HG03469 (cell line): ENCODE data around the gene LYRM7.
"Not testable (repeated sequence)": the region's sequence is repeated elsewhere in the genome, so short reads cannot be mapped to it uniquely, and the experiment has no call there.

Source experiments
- ATAC-seq: cut with Tn5 transposase; IDR thresholded peaks from one replicate; pipeline ENCODE4 v1.9.1; 2021; ENCODE audit warnings: mild to moderate bottlenecking, moderate library complexity, moderate number of reproducible peaks; ENCODE audit not compliant: unreplicated experiment

The LYRM7 gene

DNA sequence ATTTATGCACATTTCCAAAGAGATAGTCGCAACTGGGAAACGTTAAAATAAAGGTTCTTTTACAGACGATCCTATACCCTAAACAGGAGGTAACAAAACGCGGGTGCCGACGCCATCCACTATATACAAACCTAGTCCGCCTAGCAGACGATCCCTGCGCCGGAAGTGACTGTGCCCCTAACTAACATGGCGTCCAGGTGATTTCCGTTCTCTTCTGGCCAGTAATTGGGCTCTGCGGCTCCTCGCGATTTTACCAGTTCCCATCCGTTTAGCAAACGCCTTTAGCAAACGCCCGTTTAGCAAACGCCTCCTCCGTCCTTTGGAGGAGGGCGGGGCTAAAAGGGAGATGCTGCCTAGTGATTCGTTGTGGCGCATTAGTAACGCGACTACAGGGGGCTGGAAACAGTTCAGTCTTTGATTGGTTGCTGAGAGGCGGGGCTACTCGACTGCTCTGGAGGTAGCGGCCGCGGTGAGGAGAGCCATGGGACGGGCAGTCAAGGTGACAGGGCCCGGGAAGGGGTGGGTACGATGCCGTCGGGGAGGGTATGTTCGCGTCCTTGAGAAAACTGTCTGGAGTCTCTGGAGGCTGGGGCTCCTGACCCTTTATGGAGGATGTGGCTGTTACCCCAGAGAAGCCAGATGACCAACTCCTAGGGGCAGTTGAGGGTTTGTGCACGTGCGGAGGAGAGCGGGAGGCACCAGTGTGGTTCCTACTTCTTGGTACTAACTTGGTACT, at the start of gene LYRM7:
Gene LYRM7, plus strand, starts transcription at position 405 of the 736 bp plus-strand sequence. Its CDS starts 77 bp downstream, at position 482.
- peak; percentile 96 for ATAC-seq

DNA sequence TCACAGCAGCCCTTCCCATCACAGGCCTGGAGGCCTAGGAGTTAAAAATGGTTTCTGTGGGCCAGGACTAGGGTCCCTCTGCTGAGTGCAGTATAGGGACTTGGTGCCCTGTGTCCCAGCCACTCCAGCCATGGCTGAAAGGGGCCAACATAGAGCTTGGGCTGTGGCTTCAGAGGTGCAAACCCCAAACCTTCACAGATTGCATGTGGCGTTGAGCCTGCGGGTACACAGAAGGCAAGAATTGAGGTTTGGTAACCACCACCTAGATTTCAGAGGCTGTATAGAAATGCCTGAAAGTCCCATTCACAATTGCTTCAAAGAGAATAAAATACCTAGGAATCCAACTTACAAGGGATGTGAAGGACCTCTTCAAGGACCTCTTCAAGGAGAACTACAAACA, 43.5 kb upstream of the LYRM7 start:
- ATAC-seq: not testable (repeated sequence)

DNA sequence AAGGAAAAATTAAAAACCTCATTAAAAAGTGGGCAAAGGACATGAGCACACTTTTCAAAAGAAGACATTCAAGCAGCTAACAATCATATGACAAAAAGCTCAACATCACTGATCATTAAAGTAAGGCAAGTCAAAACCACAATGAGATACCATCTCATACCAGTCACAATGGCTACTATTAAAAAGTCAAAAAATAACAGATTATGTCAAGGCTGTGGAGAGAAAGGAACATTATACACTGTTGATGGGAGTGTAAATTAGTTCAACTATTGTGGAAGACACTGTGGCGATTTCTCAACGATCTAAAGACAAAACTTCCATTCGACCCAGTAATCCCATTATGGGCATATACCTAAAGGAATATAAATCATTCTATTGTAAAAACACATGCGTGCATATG, 41.4 kb upstream of the LYRM7 start:
- ATAC-seq: no peak

DNA sequence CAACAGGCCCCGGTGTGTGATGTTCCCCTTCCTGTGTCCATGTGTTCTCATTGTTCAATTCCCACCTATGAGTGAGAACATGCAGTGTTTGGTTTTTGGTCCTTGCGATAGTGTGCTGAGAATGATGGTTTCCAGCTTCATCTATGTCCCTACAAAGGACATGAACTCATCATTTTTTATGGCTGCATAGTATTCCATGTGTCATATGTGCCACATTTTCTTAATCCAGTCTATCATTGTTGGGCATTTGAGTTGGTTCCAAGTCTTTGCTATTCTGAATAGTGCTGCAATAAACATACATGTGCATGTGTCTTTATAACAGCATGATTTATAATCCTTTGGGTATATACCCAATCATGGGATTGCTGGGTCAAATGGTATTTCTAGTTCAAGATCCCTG, 37.7 kb upstream of the LYRM7 start:
- ATAC-seq: not testable (repeated sequence)

DNA sequence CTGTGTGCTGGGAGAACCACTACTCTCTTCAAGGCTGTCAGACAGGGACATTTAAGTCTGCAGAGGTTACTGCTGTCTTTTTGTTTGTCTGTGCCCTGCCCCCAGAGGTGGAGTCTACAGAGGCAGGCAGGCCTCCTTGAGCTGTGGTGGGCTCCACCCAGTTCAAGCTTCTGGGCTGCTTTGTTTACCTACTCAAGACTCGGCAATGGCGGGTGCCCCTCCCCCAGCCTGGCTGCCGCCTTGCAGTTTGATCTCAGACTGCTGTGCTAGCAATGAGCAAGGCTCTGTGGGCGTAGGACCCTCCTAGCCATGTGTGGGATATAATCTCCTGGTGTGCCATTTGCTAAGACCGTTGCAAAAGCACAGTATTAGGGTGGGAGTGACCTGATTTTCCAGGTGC, 32.3 kb upstream of the LYRM7 start:
- not testable (repeated sequence) for ATAC-seq

DNA sequence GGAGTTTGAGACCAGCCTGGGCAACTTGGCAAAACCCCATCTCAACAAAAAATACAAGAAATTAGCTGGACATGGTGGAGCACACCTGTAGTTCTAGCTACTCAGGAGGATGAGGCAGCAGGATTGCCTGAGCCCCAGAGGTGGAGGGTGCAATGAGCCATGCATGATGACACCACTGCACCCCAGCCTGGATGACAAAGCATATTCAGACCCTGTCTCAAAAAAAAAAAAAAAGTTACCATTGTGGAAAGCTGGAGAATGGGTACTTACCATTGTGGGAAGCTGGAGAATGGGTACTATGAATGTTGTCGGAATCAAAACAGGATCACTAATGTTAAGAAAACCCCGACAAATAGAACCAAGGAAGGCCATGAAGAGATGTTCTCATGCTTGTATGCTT, 31.4 kb upstream of the LYRM7 start:
- ATAC-seq: no peak

DNA sequence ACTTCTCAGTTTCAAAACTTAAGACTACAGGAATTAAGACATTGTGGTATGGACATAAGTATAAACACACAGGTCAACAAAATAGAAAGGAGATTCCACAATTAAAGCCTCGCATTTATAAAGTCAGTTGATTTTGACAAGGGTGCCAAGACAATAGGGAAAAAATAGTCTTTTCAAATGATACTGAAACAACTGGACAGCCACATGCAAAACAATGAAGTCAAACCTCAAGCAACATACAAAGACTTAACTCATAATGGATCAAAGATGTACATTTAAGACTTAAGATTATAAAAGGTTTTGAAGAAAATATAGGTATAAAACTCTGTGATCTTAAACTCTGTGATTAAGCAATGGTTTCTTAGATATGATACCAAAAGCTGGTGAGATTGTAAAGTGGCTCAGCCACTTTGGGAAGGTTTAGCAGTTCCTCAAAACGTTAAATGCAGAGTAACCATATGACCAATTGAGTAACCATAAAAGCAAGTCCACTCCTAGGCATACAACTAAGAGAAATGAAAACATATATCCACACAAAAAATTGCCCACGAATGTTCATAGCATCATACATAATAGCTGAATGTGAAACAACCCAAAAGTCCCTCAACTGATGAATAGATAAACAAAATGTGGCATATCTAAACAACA, 27.6 kb upstream of the LYRM7 start:
- no peak for ATAC-seq

DNA sequence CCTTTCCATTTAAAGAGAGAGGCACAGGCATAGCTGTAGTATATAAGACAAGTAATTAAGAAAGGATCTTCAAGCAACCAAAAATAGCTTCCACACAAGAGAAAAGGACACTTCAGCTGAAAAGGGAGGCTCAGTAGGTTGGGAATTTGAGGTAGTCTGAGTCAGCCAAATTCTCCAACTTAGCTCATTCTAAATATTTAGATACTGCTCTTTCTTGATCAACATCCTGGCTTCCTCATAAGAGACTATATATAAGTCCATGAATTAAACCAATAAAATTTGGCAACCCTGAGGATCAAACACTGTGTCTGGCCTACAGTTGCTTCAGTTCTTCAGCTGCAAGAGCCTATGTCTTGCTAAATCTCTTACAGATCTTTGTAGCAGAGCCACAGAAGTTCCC, 23.5 kb upstream of the LYRM7 start:
- no peak for ATAC-seq

DNA sequence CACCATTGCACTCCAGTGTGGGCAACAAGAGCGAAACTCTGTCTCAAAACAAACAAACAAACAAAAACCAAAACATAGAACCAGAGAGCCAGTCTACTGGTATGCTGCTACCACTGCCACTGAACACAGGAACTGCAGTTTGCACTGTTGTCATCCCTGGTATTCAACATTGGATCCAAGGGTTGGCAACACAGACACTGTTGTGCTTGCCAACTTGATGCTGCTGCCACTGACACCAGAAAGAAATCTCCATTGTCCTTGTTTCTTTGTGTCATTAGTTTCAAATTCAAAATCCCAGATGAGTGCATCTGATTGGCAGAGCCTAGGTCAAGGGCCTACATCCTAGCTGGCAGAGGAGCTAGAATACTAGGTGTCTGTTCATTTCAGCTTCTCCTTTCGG, 21.9 kb upstream of the LYRM7 start:
- ATAC-seq: no peak

DNA sequence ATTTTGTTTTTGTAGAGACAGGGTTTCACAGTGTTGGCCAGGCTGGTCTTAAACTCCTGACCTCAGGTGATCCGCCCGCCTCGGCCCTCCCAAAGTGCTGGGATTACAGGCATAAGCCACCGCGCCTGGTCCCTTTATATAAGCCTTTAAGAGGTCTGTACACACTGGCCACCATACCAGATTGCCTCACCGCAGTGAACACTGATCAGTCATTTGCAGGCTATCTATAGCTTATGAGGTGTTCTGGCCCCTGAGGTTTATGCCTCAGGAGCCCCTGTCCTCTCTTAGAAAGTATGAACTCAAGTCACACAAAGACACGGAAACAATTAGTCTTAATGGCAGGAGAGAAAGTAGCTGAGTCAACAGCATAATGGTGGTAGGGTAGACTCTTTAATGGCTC, 20.3 kb upstream of the LYRM7 start:
- no peak for ATAC-seq

DNA sequence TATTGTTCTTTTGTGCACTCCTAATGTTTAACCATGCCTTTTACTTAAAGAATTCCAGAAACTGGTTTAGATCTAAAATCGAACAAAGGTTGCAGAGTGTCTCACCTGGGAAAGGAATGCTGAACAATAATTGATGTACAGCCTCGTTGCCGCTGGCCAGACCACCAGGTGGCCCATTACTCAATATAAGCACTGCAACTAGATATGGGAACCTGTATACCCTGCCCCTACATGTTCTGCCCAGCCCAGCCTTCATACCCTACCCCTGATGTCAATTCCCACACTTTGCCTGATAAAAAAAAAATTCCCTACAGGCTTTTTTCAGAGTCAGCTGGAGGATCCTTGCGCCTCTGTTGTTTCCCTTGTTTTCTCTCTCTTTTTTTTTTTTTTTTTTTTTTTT, 19.5 kb upstream of the LYRM7 start:
- ATAC-seq: no peak

DNA sequence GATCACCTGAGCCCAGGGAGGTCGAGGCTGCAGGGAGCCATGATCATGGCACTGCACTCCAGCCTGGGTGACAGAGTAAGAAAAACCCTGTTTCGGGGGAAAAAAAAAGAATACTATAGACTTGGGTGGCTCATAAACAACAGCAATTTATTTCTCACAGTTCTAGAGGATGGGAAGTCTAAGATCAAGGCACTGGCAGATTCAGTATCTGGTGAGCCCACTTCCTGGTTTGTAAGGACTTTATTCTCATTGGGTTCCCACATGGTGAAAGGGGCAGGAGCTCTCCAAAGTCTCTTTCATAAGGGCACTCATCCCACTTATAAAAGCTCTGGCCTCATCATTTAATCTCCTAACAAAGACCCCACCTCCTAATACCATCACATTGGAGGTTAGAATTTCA, 14.4 kb upstream of the LYRM7 start:
- no peak for ATAC-seq

DNA sequence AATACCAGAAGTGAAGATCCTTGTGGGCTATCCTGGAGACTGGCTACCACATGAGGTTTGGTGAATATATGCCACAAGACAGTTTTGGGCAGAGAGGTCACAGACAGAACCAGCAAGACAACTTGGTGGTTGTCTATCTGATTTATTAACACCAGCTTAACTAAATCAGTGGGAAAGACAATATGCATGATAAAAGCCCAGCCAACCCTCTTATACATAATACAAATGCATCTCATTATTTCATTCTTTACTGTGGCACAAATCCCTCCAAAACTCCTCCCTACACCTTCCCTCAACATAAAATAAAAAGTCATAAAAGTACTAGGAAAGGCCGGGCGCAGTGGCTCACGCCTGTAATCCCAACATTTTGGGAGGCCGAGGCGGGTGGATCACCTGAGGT, 13.8 kb upstream of the LYRM7 start:
- ATAC-seq: no peak

DNA sequence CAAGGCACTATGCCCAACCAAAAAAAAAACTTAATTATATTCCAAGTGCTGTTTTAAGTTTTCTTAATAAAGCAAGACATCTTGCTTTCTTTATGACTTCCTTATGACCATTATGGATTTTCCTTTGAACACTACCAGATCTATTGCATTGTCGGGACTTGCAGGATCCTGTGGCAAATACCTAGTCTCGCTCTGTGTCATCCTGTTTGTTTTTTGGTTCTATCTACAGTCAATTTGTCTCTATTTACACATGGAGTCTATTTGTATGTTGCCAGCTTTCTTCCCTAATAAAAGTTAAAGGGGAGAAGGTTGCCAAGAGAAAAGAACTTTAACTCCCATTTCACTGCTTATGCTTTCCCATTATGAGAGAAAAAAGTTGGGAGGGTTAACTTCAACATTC, 10.6 kb upstream of the LYRM7 start:
- no peak for ATAC-seq

DNA sequence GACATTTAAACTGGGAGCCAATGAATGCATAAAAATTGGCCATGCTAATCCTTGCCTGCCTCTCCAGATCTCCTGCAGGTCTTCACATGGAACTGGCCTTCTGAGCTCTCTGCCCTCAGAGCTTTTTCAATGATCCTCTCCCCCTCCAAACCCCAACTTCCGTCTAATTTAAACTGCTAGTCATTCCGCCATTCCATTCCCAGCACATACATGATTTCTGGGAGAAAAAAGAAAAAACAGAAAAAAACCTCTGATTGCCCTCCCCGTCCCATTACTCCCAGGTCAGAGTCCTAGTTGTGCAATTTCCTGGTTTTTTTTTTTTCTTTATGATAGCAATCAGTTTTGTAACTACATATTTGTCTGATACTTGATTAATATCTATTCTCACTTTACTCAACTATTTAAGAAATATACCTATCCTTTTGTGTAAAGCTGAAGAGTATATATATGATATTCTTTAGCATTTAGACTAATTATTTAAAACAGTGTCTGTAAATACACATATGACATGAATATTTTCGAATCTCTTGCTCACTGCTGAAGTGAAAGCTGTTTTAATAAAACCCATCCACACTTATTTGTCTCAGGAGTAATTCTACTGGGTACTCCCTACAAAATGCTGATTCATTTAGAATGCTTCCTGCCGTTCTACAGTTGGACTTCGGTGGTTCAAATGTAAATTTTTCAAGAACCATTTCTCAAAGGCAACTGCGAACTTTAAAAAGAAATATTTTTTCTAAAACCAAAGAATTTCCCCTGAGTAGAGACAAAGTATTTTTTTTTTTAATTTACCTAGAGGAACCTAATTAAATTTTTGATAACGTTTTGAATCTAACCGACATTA, 7.2 kb upstream of the LYRM7 start:
- no peak for ATAC-seq

DNA sequence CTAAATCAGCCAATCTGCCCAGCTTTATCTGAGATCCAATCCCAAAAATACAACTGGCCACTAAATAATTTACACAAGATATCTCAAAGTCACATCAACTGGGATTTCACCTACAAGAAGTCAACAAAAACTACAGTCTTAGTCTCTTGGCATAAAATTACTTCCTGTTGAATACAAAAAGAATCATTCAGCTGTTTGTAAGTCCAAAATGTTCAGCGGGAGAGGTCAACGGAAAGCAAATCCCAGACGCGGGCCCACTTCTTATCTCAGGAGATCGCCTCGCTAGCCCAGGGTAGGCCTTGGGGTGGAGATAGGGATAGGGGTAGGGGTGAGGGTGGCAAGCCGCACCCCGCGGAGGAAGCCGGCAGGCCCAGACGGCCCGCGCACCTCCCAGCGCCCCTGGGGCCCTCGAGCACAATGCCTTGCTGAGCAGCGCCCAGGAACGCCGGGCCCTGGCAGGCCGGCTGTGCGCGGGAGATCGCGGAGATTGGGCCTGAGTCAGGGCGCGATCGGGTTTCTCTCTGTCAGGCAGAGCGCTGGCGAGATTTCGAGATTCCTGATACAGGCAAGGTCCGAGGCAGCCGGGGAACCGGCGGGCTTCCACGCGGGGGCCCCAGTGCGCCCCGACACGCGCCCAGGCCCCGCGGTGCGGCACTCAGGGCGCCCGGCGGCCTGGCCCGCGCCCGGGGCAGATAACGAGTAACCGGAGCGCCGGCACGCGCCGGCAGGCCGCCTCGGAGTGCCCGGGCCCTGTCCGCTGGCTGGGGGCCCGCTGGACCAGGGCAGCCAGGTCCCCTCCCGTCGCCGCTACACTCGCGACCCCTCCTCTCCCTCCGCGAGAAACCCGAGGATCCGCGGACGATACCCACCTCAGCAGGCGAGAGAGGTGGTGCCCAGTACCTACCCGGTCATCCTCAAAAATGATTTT, 6.3 kb upstream of the LYRM7 start:
- peak; percentile 51 for ATAC-seq

DNA sequence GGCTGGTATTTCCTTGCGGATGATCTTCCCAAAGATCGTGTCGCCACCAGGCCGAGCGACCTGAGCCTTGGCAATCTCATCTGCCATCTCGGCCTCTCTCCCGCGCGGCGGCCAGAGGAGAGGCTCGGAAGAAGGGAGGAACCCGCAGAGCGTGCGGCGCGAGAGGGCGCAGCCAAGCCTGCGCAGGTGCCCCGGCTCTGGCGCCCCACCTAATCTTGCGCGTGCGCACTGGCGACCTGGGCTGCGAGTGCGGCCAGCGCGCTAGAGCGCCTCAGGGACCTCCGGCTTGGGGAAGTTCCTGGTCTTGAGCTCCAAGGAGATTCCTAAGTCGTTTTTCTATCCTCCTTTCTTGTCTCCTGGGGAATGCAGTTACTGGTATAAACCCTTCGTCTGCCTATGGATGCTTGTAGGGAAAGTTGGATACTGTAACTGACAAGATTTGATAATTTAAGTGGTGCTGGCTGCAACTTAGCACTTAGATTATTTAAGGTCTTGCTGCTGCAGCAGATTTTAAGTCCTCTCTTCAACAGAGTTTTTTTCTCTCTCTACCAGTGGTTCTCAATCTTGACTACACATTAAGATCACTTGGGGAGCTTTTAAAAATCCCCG, 5.5 kb upstream of the LYRM7 start, which contains the start of gene HINT1:
Gene HINT1, minus strand, starts transcription at position 138 of the 609 bp plus-strand sequence. Its CDS starts 51 bp downstream, at position 87.
- peak; percentile 77 for ATAC-seq

DNA sequence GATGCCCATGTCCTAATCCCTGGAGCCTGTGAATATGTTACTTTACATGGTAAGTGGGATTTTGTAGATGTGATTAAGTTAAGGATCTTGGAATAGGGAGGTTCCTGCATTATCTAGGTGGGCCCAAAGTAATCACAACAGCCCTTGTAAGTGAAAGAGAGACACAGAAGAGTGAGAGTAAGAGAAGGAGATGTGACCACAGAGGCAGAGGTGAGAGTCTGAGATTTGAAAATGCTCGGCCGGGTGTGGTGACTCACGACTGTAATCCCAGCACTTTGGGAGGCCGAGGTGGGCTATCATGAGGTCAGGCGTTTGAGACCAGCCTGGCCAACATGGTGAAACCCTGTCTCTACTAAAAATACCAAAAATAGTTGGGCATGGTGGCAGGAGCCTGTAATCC, 3.1 kb upstream of the LYRM7 start:
- no peak for ATAC-seq

DNA sequence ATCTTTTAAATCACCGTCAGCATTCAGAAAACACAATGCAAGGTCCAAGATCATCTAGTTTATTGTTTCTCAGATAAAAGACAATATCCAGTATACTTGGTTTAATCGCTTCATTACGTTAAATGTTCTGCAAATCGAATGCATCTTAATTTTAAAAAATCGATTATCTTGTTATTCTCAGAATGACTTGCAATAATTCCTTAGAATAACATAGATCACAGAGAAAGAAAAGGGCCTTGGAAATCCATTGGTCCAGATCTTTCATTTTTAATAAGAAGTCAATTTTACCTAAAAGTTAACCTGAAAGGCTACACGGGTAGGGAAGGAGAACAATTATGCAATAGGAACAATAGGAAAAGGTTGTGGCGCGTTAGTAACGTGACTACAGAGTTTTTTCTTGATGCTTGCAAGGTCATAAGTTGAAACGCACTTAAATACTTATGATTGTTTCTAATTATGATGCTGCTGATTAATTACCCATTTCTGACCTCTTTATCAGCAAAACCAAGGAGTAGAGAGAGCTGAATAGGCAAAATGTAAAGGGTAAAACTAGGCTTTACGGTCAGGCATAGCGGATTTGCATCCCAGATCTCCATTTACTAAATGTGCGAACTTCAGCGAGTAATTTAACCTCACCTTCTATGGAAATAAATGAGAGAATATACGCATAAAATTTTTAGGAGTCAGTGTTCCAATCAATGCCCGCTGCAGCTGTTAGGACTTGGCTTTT, 769 bp upstream of the LYRM7 start:
- no peak for ATAC-seq
